GM12892 (cell line): ENCODE results near the gene OSTN.

Source experiments
- POLR2A ChIP-seq: IDR thresholded peaks from 2 replicates; pipeline ENCODE4 v1.6.1; 2011; ENCODE audit warnings: low read depth, low read length, control low read depth
- POLR2AphosphoS5 ChIP-seq: IDR thresholded peaks from 2 replicates; pipeline ENCODE4 v1.6.1; 2011; ENCODE audit warnings: low read depth, low read length, control low read depth
- TAF1 ChIP-seq: IDR thresholded peaks from 2 replicates; pipeline ENCODE4 v1.6.1; 2011; ENCODE audit warnings: low read depth, mild to moderate bottlenecking, control low read depth, low read length, borderline replicate concordance

- TF ChIP-seq POLR2A (no peak), POLR2AphosphoS5 (no peak), TAF1 (no peak)
Observed at GRCh38 chr3:191234216-191234615, 35.2 kb downstream of the OSTN start.
